ENCODE results near the gene YIF1A. TPM values are rescaled to one million over a fixed set of nuclear protein-coding genes. Genes with fewer than 3 reads are reported as not detected.
A peak's percentile ranks its signal among the peaks of the same experiment; 100 is the strongest.

The YIF1A gene
- total and polyA plus RNA-seq, 7 donors = 30.3 to 104 (median 59.2) TPM

- Histone ChIP-seq H3K27ac (peak overlapping the region; percentile 96 to 99 (median 97)), H3K9me3 (no peaks in the 10 kb centered on the region), H3K27me3 (no peaks in the 10 kb centered on the region), H3K36me3 (peaks cover 14 to 45% (median 27%) of the 10 kb centered on the region in 4 donors), H3K4me1 (peaks cover 0 to 35% (median 30%) of the 10 kb centered on the region in 4 donors), H3K4me3 (peak overlapping the region; percentile 73 to 94 (median 84))
- 0 to 1% methylated on average over 61 of the region's 61 CpGs for WGBS, 2 donors
- DNase-seq = peak; percentile 96
- intact Hi-C loops (cut with DNase I) = no loop called here
- peak in 2 of 4 experiments; percentile 7 to 28 for TF ChIP-seq CTCF (IDR thresholded peaks at IDR 0.05)
- peak in 1 of 4 donors; percentile 78 for TF ChIP-seq EP300 (IDR thresholded peaks at IDR 0.05)
- TF ChIP-seq POLR2A (IDR thresholded peaks at IDR 0.05) = peak; percentile 78 to 84
- peak; percentile 90 to 98 (median 94) for TF ChIP-seq POLR2AphosphoS5 (IDR thresholded peaks at IDR 0.05)
These were observed 21.3 kb downstream of the YIF1A start for GRCh38 chr11:66267379-66268243.

GRCh38 chr11:66267039-66267378 lies 21.9 kb downstream of the YIF1A start:
- TF ChIP-seq POLR2A (IDR thresholded peaks at IDR 0.05) (no peak), POLR2AphosphoS5 (IDR thresholded peaks at IDR 0.05) (no peak), EP300 (IDR thresholded peaks at IDR 0.05) (no peak), CTCF (IDR thresholded peaks at IDR 0.05) (no peak)
- WGBS, 2 donors = 21 to 27% methylated on average over 13 of the region's 13 CpGs
- Histone ChIP-seq H3K4me3 (peak overlapping the region; percentile 73 to 94 (median 84)), H3K27me3 (no peaks in the 10 kb centered on the region), H3K36me3 (peaks cover 14 to 45% (median 27%) of the 10 kb centered on the region in 4 donors), H3K4me1 (peaks cover 0 to 35% (median 30%) of the 10 kb centered on the region in 4 donors), H3K9me3 (no peaks in the 10 kb centered on the region), H3K27ac (peak overlapping the region; percentile 96 to 99 (median 97))
- intact Hi-C loops (cut with DNase I) = no loop called here
- DNase-seq = no peak

GRCh38 chr11:66266378-66267038 lies 22.4 kb downstream of the YIF1A start:
- H3K27ac ChIP-seq = peak overlapping the region; percentile 96 to 99 (median 97)
- no peak for DNase-seq
- H3K9me3 ChIP-seq = no peaks in the 10 kb centered on the region
- TF ChIP-seq EP300 (IDR thresholded peaks at IDR 0.05) = no peak
- no peak for TF ChIP-seq CTCF (IDR thresholded peaks at IDR 0.05)
- TF ChIP-seq POLR2A (IDR thresholded peaks at IDR 0.05) = no peak
- no peak for TF ChIP-seq POLR2AphosphoS5 (IDR thresholded peaks at IDR 0.05)
- peaks cover 0 to 35% (median 30%) of the 10 kb centered on the region in 4 donors for H3K4me1 ChIP-seq
- no peaks in the 10 kb centered on the region for H3K27me3 ChIP-seq
- peaks cover 11 to 45% (median 27%) of the 10 kb centered on the region in 4 donors for H3K36me3 ChIP-seq
- intact Hi-C loops (cut with DNase I) = no loop called here
- H3K4me3 ChIP-seq = peak overlapping the region; percentile 73 to 94 (median 84)
- 82 to 86% methylated on average over 20 of the region's 20 CpGs for WGBS, 2 donors

- no peaks in the 10 kb centered on the region for H3K27me3 ChIP-seq
- 93 to 95% methylated on average over 26 of the region's 26 CpGs for WGBS, 2 donors
- peak overlapping the region; percentile 96 to 99 (median 97) for H3K27ac ChIP-seq
- TF ChIP-seq POLR2AphosphoS5 (IDR thresholded peaks at IDR 0.05) (no peak), CTCF (IDR thresholded peaks at IDR 0.05) (no peak), POLR2A (IDR thresholded peaks at IDR 0.05) (no peak), EP300 (IDR thresholded peaks at IDR 0.05) (no peak)
- H3K36me3 ChIP-seq = peaks cover 11 to 51% (median 30%) of the 10 kb centered on the region in 4 donors
- intact Hi-C loops (cut with DNase I) = no loop called here
- peak; percentile 68 for DNase-seq
- no peak overlapping the region for H3K4me3 ChIP-seq
- no peaks in the 10 kb centered on the region for H3K9me3 ChIP-seq
- H3K4me1 ChIP-seq = peaks cover 0 to 35% (median 29%) of the 10 kb centered on the region in 4 donors
These were observed 23.2 kb downstream of the YIF1A start for GRCh38 chr11:66265531-66266377.
